A673 (cell line): ENCODE results near the gene YRDC. TPM values are rescaled to one million over a fixed set of nuclear protein-coding genes. Genes with fewer than 3 reads are reported as not detected.
"Not testable (repeated sequence)": the region's sequence is repeated elsewhere in the genome, so short reads cannot be mapped to it uniquely, and the experiment has no call there.

Experiments used
- BruUV-seq: library from RNA; stranded (reverse); fragments of 400-500 nt; replicated peaks from 2 replicates; lab custom pipeline; 2021; lab: Mats Ljungman, UMichigan
- CTCF ChIA-PET: fragments of 300-600 bp; sonication (Branson Sonifier 250); formaldehyde crosslinking; loops from one replicate; lab custom pipeline; 2022; ENCODE audit warnings: antibody characterized with exemption; lab: Charles Lee
- POLR2A ChIA-PET: fragments of 300-600 bp; sonication (Branson Sonifier 250); formaldehyde crosslinking; loops from one replicate; lab custom pipeline; 2022; ENCODE audit warnings: antibody characterized with exemption; ENCODE audit not compliant: low non-redundant PET; lab: Charles Lee
- DNase-seq: peaks from one replicate; pipeline ENCODE4 v3.0.0-alpha.2; 2015; ENCODE audit warnings: low spot score
- H3K27ac ChIP-seq: fragments of 200-600 bp; sonication (generic); 2 replicates; pipeline ENCODE4 v1.5.1; 2016; ENCODE audit warnings: mixed run types, low read depth, mild to moderate bottlenecking, mixed read lengths, antibody characterized with exemption, low read length; ENCODE audit not compliant: poor library complexity, severe bottlenecking
- H3K27me3 ChIP-seq: fragments of 200-600 bp; sonication (generic); replicated peaks from 2 replicates; pipeline ENCODE4 v1.6.1; 2017; ENCODE audit warnings: mixed run types, low read depth, mild to moderate bottlenecking, mixed read lengths, antibody characterized with exemption, low read length; ENCODE audit not compliant: insufficient read depth, poor library complexity
- H3K36me3 ChIP-seq: fragments of 200-600 bp; sonication (generic); 2 replicates; pipeline ENCODE4 v1.6.1; 2016; ENCODE audit warnings: mixed run types, mild to moderate bottlenecking, mixed read lengths, antibody characterized with exemption, low read length; ENCODE audit not compliant: insufficient read depth, poor library complexity, severe bottlenecking
- H3K4me1 ChIP-seq: fragments of 200-600 bp; sonication (generic); 2 replicates; pipeline ENCODE4 v1.6.1; 2017; ENCODE audit warnings: mixed run types, mild to moderate bottlenecking, mixed read lengths, antibody characterized with exemption, low read length; ENCODE audit not compliant: insufficient read depth, poor library complexity, severe bottlenecking
- H3K4me3 ChIP-seq: fragments of 200-600 bp; sonication (generic); 2 replicates; pipeline ENCODE4 v1.5.1; 2016; ENCODE audit warnings: low read depth, mixed run types, mild to moderate bottlenecking, mixed read lengths, low read length; ENCODE audit not compliant: poor library complexity, severe bottlenecking
- H3K9me3 ChIP-seq: fragments of 200-600 bp; sonication (generic); 2 replicates; pipeline ENCODE4 v1.6.1; 2016; ENCODE audit warnings: mixed run types, low read depth, mild to moderate bottlenecking, mixed read lengths, antibody characterized with exemption, low read length; ENCODE audit not compliant: poor library complexity, severe bottlenecking
- EZH2 ChIP-seq: fragments of 200-600 bp; sonication (generic); IDR thresholded peaks from 2 replicates; pipeline ENCODE4 v1.6.1; 2017; ENCODE audit warnings: borderline replicate concordance, low read depth, mild to moderate bottlenecking, mixed read lengths, antibody characterized with exemption, low read length; ENCODE audit not compliant: poor library complexity, severe bottlenecking
- intact Hi-C: fragments of 100-400 bp; cut with micrococcal nuclease; formaldehyde crosslinking; loops from one replicate; pipeline ENCODE4 v1.10.0; 2022; ENCODE audit not compliant: unreplicated experiment
- total RNA-seq: library from RNA; stranded (reverse); gene quantifications from 2 replicates; pipeline ENCODE4 v1.2.3, GENCODE V29; 2021
- TF ChIP-seq, protein P1 (sequence below): fragments of 300-800, 200-600 bp; sonication (generic); conservative IDR thresholded peaks from 2 replicates; pipeline ENCODE4 v1.5.1; 2017; ENCODE audit warnings: low read depth, mild to moderate bottlenecking, antibody characterized with exemption, low read length, moderate library complexity, mixed read lengths

YRDC gene
- total RNA-seq, 1 experiment from 2014 or later: 38.5 TPM

DNA sequence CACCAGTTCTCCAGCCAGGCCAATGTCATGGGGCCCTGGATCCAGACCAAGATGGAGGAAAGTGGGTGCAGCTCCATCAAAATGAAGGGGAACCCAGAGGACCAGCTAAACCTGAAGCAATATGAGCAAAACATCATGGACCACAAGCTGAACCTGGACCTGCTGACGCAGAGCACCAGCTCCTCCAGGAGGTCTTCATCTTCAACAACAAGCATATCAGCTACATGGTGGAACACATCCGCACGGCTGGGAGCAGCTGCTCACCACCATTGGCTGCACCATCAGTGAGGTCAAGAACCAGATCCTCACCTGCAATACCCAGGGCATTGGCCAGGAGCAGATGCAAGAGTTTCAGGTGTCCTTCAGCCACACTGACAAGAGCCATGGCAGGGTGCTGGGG is 29.4 kb downstream of the YRDC start:
- TF ChIP-seq EZH2: no peak
- TF ChIP-seq, protein P1, sequence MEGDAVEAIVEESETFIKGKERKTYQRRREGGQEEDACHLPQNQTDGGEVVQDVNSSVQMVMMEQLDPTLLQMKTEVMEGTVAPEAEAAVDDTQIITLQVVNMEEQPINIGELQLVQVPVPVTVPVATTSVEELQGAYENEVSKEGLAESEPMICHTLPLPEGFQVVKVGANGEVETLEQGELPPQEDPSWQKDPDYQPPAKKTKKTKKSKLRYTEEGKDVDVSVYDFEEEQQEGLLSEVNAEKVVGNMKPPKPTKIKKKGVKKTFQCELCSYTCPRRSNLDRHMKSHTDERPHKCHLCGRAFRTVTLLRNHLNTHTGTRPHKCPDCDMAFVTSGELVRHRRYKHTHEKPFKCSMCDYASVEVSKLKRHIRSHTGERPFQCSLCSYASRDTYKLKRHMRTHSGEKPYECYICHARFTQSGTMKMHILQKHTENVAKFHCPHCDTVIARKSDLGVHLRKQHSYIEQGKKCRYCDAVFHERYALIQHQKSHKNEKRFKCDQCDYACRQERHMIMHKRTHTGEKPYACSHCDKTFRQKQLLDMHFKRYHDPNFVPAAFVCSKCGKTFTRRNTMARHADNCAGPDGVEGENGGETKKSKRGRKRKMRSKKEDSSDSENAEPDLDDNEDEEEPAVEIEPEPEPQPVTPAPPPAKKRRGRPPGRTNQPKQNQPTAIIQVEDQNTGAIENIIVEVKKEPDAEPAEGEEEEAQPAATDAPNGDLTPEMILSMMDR: no peak
- intact Hi-C loops: no loop called here
- Histone ChIP-seq H3K36me3 (no peaks in the 10 kb centered on the region), H3K27me3 (peaks cover 60% of the 10 kb centered on the region), H3K4me1 (no peaks in the 10 kb centered on the region), H3K4me3 (no peak overlapping the region), H3K27ac (no peak overlapping the region), H3K9me3 (no peaks in the 10 kb centered on the region)
- ChIA-PET CTCF (no interaction called here), POLR2A (no interaction called here)
- no peak for DNase-seq
- BruUV-seq: no TSS peak

DNA sequence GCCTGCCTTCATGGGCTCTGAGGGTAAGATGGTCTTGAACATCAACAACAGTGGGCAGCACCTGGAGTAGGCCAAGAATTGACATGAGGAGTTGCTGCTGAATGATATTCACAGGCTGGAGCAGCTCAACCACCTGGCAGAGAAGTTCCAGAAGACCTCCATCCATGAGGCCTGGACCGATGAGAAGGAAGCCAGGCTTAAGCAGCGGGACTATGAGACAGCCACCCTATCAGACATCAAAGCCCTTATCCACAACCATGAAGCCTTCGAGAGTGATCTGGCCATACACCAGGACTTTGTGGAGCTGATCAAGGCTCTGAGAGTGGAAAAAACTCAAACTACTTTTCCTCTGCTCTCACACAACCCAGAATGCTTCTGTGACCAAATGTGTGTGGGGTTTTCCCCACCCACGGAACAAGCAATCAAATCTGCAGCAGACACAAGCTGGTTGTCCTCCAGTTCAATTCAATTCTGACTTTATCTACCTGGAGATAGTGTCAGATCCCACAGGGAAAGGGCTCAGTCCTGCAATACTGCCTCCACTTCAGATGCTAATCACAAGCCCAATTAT is 31.0 kb downstream of the YRDC start:
- no peaks in the 10 kb centered on the region for H3K36me3 ChIP-seq
- no peak for DNase-seq
- H3K4me3 ChIP-seq: no peak overlapping the region
- TF ChIP-seq EZH2: no peak
- TF ChIP-seq, protein P1: no peak
- H3K27me3 ChIP-seq: peaks cover 49% of the 10 kb centered on the region
- no peaks in the 10 kb centered on the region for H3K4me1 ChIP-seq
- intact Hi-C loops: no loop called here
- BruUV-seq: no TSS peak
- ChIA-PET POLR2A (no interaction called here), CTCF (no interaction called here)
- no peaks in the 10 kb centered on the region for H3K9me3 ChIP-seq
- no peak overlapping the region for H3K27ac ChIP-seq

GRCh38 chr1:37771440-37771839 is 36.6 kb downstream of the YRDC start:
- BruUV-seq, CTCF ChIA-PET, intact Hi-C loops, DNase-seq, H3K27ac ChIP-seq, H3K4me3 ChIP-seq, H3K36me3 ChIP-seq, H3K4me1 ChIP-seq, POLR2A ChIA-PET, H3K9me3 ChIP-seq: not testable (repeated sequence)
- H3K27me3 ChIP-seq: peaks cover 53% of the 10 kb centered on the region

DNA sequence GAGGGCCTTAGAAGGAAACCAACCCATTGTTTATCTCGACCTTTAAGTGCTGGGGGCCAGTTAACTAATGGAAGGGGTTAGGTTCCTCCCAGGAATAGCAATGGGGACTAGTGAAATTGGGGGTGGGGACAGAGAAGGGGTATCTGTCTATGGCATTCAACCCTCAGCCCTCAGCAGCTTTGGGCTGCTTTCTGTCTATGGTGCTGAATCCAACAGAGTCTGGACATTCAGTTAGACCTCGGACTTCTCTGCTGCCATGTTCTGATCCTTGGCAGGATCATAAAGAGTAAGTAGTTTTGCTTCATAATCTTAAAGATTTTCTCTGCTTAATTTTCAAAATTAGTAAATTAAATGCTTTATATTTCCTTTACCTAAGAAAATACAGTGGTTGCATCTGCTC is 40.5 kb downstream of the YRDC start:
- Histone ChIP-seq H3K4me3 (no peak overlapping the region), H3K27me3 (peaks cover 81% of the 10 kb centered on the region), H3K4me1 (no peaks in the 10 kb centered on the region), H3K36me3 (no peaks in the 10 kb centered on the region), H3K9me3 (no peaks in the 10 kb centered on the region), H3K27ac (no peak overlapping the region)
- intact Hi-C loops: no loop called here
- TF ChIP-seq, protein P1: no peak
- TF ChIP-seq EZH2: no peak
- no TSS peak for BruUV-seq
- DNase-seq: no peak
- CTCF ChIA-PET: no interaction called here
- POLR2A ChIA-PET: no interaction called here
